HPDE6-E6E7 (cell line): ENCODE measurements around the gene NELFCD.
A peak's percentile ranks its signal among the peaks of the same experiment; 100 is the strongest.
"Not testable (repeated sequence)": the region's sequence is repeated elsewhere in the genome, so short reads cannot be mapped to it uniquely, and the experiment has no call there.

Experiments used
- DNase-seq: peaks from one replicate; pipeline ENCODE4 v3.0.0; 2011; ENCODE audit warnings: missing footprints; ENCODE audit errors: extremely low spot score

Gene NELFCD

DNA sequence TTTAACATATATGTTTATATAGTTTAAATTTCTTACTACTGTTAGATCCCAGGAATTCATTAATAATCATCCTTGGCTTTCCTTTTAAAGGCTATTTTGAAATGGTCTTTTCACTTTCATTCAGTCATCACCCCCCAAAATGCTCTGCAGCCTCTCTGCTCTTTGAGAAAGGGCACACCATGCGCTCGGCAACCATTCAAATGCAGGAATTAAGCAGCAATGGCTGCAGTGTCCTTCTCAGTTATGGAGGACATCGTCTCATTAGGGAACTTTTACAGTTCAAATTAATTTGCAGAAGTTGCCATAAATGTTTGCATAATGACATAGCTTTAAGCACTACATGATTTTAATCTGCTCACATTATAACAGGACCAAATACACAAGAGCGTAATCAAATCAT is 44.5 kb downstream of the NELFCD start:
- DNase-seq, result no peak

- DNase-seq, result no peak
These were observed 46.1 kb downstream of the NELFCD start for GRCh38 chr20:59026904-59027740.

GRCh38 chr20:59027741-59028320 is 46.8 kb downstream of the NELFCD start:
- no peak for DNase-seq

- no peak for DNase-seq
These were observed 47.8 kb downstream of the NELFCD start for GRCh38 chr20:59028812-59029211.

DNA sequence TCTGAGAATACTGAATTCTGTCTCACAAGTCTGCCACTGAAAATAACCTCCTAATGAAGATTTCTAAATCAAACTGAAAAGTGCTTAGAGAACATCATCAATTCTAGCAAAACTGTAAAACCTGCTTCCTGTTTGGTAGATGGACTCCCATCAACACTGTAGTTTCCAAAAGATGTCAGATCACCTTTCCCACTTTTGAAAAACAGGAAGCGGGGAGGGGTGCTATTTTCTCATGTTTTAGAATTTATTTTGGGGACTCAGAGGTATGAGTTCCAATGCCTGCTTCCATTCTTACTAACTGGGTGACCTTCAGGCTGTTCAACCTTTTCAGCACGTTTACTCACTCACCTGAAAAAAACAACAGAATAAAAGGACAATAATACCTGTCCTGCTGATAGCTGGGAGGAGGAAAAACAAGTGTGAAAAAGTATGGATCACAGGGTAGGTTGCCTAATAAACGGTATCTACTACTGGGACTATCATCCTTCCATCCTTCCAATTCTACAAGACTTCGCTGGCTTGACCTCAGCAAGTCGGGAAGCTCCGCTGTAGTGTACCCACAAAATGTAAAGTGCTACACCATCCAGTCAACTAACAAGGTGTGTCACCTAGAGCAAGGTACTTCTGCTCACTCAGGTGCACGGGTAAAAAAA is 50.0 kb downstream of the NELFCD start:
- no peak for DNase-seq

- no peak for DNase-seq
These were observed 50.5 kb downstream of the NELFCD start for GRCh38 chr20:59031564-59032022.

- DNase-seq, result peak; percentile 100
These were observed 51.1 kb downstream of the NELFCD start, which contains the start of gene ATP5F1E for GRCh38 chr20:59032023-59032712. Gene ATP5F1E (minus strand): TSS chr20:59032335. CDS start chr20:59032251, 84 bp downstream.

DNA sequence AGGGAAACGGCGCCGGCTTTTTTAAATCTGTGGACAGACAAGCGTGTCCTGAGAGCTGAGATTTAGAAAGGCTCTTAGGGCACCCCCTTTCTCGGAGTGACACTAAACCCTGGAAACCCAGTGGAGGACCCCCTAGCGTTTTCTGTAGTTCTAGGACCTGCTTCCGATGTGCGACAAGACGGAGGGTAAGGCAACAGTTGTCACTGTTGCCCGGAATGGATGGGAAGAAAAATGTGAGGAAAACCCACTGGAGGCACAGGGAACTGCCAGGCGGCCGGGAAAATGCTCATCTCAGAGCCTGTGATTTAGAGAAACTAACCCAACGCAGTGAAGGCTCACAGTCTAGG is 51.6 kb downstream of the NELFCD start:
- no peak for DNase-seq

DNA sequence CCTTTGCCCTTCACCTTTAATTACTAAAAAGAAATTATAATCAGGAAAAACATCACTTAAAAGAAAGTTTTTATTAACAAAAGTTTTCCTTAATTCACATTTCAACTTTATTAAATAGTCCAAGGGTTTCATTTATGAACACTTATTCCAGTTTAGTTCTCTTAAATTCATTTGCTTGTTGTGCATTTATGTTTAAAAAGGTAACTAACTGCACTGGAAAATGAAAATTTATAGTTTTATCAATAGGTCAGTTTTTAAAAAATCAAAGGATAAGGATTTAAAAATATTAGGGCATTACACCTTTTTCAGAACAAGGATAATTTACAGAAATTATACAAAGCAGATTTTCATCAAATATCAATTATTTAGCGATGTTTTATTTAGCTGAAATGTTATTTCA is 52.0 kb downstream of the NELFCD start:
- no peak for DNase-seq

GRCh38 chr20:59033616-59034165 is 52.6 kb downstream of the NELFCD start:
- DNase-seq, result no peak

- DNase-seq, result no peak
These were observed 54.3 kb downstream of the NELFCD start for GRCh38 chr20:59035381-59035780.

- DNase-seq, result no peak
These were observed 56.3 kb downstream of the NELFCD start for GRCh38 chr20:59037386-59037785.

GRCh38 chr20:59039233-59039632 is 58.2 kb downstream of the NELFCD start:
- no peak for DNase-seq

DNA sequence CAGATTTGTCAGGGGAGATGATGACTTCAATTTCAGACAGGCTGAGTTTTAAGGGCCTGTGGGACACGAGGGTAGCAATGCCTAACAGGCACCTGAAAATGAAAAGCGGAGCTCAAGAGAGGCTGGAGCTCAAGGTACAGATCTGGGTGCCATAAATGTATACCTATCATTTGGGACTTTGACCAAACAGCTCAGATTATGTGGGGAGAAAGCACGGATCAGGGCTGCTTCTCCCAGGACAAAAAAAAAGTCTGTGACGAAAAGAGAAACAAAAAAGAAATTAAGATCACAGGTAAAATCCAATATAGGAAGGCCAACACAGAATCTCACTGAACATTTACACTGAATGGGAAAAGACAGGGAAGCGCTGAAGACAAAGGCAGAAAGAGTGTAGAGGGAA is 59.6 kb downstream of the NELFCD start:
- DNase-seq, result no peak

GRCh38 chr20:59041487-59041886 is 60.4 kb downstream of the NELFCD start:
- DNase-seq, result not testable (repeated sequence)

- peak; percentile 61 for DNase-seq
These were observed 61.2 kb downstream of the NELFCD start, which contains the start of gene PRELID3B for GRCh38 chr20:59042151-59042795. Gene PRELID3B (minus strand): TSS chr20:59042786. CDS start chr20:59042730, 56 bp downstream.

DNA sequence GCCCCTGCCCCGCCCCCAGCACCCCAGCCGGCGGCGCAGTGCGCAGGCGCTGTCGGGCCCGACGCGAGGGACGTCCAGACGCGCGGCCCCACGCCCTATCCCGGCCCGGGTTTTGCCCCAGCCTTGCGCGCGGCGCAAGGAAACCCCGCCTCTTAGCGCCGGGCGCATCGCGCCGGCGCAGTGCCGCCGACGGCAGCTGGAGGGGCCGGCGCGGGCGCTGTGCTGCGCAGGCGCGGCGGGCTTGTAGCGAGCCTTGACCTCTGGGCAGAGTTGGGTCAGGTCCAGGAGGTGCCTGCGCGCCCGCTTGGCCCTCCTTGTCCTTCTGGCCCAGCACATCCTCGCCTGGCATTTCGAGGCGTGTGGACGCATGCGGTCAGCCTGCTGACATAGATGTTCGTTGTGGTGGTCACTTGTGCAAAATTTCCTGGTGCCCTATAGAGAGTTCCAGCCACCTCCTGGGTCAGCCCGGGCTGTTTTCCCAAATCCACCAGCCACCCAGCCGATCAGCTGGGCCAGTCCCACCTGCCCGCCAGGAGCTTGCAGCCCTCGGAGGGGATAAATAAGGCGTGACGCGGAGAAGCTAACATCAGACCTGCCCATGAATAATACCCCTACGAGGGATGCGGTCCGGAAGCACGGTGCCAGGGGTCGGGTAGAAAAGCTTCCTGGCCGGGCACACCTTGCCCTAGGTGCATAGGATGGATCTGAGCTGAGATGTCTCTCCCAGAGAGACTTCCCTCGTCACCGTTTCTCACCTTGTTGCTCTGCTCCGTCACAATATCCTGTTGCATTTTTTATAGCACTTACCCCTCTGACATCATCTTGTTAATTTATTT is 62.0 kb downstream of the NELFCD start:
- peak; percentile 100 for DNase-seq

GRCh38 chr20:59043698-59044097 is 62.6 kb downstream of the NELFCD start:
- no peak for DNase-seq

GRCh38 chr20:59044295-59044694 is 63.2 kb downstream of the NELFCD start:
- no peak for DNase-seq
